ENCODE results near the gene ETV5.

Gene ETV5

DNA sequence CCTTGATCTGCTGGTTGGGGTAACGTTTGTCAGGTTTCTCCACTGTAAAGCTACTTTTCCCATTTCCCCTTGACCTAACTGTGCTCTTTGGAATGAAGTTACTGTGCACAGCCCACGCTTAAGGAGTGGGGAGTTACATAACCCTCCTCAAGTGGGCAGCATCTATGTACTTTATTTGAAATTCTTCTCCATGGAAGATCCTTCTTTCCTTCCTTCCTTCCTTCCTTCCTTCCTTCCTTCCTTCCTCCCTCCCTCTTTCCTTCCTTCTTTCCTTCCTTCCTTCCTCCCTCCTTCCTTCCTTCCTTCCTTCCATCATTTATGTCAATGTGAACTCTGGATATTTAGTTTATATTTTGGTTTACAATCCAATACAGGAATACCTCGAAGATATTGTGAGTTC lies 94.0 kb downstream of the ETV5 start:
- H3K4me1 ChIP-seq, result peaks cover 0 to 11% (median 0%) of the 10 kb centered on the region in 10 experiments; a peak in 3 of 20 replicates
- H3K9ac ChIP-seq, result no peak overlapping the region
- no peak overlapping the region for H3K27ac ChIP-seq
- H3K27me3 ChIP-seq, result no peaks in the 10 kb centered on the region
- H3K9me3 ChIP-seq (replicated peaks in 1 of 11), result peaks cover 23 to 45% (median 41%) of the 10 kb centered on the region in 11 experiments
- no peak for TF ChIP-seq Cebpa-rat (IDR thresholded peaks at IDR 0.05)
- H3K4me3 ChIP-seq, result no peak overlapping the region
- H3K4me2 ChIP-seq, result no peak overlapping the region
- H3K36me3 ChIP-seq, result peaks cover 0 to 13% (median 0%) of the 10 kb centered on the region in 11 experiments; a peak in 4 of 22 replicates
- H4K20me1 ChIP-seq, result no peaks in the 10 kb centered on the region

DNA sequence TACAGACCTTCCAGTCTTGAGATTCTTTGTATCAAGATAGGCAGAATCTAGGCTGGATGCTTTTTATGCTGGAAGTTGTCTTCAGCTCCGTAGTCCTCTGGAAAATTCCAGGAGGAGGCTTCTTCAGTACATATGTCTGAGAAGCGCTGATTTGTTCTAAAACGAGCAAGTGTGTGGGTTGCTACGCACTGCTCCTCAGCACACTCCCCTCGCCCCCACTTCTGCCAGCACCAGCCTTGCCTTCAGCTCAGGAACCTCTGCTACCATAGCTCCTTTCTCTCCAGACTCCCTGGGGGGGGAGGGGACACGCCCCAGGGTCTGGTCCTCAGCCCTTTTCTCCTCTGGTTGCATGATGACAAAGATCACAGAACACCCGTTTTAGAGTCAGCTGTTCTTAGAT lies 95.6 kb downstream of the ETV5 start:
- Histone ChIP-seq H3K36me3 (peaks cover 0 to 13% (median 0%) of the 10 kb centered on the region in 11 experiments; a peak in 4 of 22 replicates), H3K27me3 (no peaks in the 10 kb centered on the region), H3K4me1 (no peaks in the 10 kb centered on the region), H3K4me2 (no peak overlapping the region), H3K4me3 (no peak overlapping the region), H3K27ac (no peak overlapping the region), H3K9ac (no peak overlapping the region), H3K9me3 (replicated peaks in 1 of 11) (peaks cover 23 to 54% (median 41%) of the 10 kb centered on the region in 11 experiments), H4K20me1 (no peaks in the 10 kb centered on the region)
- no peak for TF ChIP-seq Cebpa-rat (IDR thresholded peaks at IDR 0.05)

- Histone ChIP-seq H4K20me1 (no peaks in the 10 kb centered on the region), H3K27me3 (no peaks in the 10 kb centered on the region), H3K36me3 (peaks cover 0 to 13% (median 0%) of the 10 kb centered on the region in 11 experiments; a peak in 4 of 22 replicates), H3K9ac (no peak overlapping the region), H3K27ac (no peak overlapping the region), H3K9me3 (replicated peaks in 1 of 11) (peaks cover 20 to 47% (median 32%) of the 10 kb centered on the region in 11 experiments), H3K4me3 (no peak overlapping the region), H3K4me1 (no peaks in the 10 kb centered on the region), H3K4me2 (no peak overlapping the region)
- no peak for TF ChIP-seq Cebpa-rat (IDR thresholded peaks at IDR 0.05)
Observed at GRCh38 chr3:186012137-186012536, 96.8 kb downstream of the ETV5 start.

DNA sequence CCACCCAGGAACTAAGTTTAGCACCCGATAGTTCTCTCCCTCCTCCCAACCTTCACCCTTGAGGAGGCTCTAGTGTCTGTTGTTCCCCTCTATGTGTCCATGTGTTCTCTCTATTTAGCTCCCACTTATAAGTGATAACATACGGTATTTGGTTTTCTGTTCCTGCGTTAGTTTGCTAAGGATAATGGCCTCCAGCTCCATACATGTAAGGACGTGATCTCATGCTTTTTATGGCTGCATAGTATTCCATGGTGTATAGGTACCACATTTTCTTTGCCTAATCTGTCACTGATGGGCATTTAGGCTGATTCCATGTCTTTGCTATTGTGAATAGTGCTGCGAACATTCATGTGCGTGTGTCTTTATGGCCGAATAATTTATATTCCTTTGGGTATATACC lies 104.2 kb downstream of the ETV5 start:
- TF ChIP-seq Cebpa-rat (IDR thresholded peaks at IDR 0.05), result no peak
- no peaks in the 10 kb centered on the region for H3K36me3 ChIP-seq
- no peak overlapping the region for H3K9ac ChIP-seq
- no peaks in the 10 kb centered on the region for H4K20me1 ChIP-seq
- no peak overlapping the region for H3K27ac ChIP-seq
- no peaks in the 10 kb centered on the region for H3K4me1 ChIP-seq
- H3K27me3 ChIP-seq, result no peaks in the 10 kb centered on the region
- H3K4me2 ChIP-seq, result no peak overlapping the region
- H3K4me3 ChIP-seq, result no peak overlapping the region
- peaks cover 0 to 16% (median 0%) of the 10 kb centered on the region in 11 experiments; a peak in 2 of 22 replicates for H3K9me3 ChIP-seq (replicated peaks in 1 of 11)

DNA sequence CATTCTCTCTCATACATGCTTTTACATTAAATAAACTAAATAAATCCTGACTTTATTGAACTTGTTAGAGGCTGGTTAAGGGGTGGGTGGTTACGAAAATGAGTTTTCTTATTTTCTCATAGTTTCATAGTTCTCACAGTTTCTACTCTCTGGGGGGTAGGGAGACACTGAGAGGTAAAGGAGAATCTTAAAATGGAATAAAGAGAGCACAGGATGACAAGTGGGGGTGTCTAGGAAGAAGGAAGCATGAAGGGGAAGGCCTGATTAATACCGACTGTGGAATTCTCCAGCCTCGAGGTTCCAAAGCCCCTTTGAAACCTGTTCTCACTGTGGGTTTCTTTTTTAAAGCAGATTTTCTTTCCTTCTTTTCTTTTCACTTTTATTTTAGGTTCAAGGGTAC lies 104.7 kb downstream of the ETV5 start:
- Histone ChIP-seq H3K36me3 (no peaks in the 10 kb centered on the region), H3K9me3 (replicated peaks in 1 of 11) (peaks cover 0 to 12% (median 0%) of the 10 kb centered on the region in 11 experiments; a peak in 2 of 22 replicates), H3K4me2 (no peak overlapping the region), H3K27me3 (no peaks in the 10 kb centered on the region), H3K4me3 (no peak overlapping the region), H4K20me1 (no peaks in the 10 kb centered on the region), H3K4me1 (no peaks in the 10 kb centered on the region), H3K9ac (no peak overlapping the region), H3K27ac (no peak overlapping the region)
- no peak for TF ChIP-seq Cebpa-rat (IDR thresholded peaks at IDR 0.05)

GRCh38 chr3:186003610-186004009 lies 105.3 kb downstream of the ETV5 start:
- H3K4me2 ChIP-seq, result no peak overlapping the region
- TF ChIP-seq Cebpa-rat (IDR thresholded peaks at IDR 0.05), result no peak

DNA sequence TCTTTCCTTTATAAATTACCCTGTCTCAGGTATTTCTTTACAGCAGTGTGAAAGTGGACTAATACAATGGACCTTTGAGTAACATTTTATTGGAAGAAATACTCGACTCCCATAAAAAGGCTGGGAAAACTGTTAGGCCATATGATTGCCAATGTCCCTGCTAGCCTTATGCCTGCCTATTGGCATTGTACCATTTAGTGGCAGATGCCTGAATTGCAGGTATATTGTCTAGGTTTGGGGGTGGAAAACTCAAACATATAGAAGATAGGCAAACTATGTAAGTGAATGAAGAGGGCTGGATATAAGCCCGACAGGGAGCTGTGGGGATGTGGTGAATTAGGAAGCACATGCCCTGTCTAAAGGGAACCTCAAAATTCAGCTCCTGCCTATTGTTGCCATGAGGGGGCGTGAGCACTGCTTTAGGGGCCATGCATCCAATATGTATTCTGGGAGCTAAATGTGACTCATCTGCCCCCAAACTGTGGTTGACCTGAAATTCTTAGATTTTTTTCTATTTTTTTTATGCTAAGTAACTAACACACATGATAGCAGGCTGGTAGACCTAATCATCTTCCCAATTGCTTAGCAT lies 105.9 kb downstream of the ETV5 start:
- Histone ChIP-seq H3K4me3 (no peak overlapping the region), H3K9me3 (replicated peaks in 1 of 11) (peaks cover 0 to 4% (median 0%) of the 10 kb centered on the region in 11 experiments; a peak in 1 of 22 replicates), H3K36me3 (no peaks in the 10 kb centered on the region), H3K27me3 (no peaks in the 10 kb centered on the region), H3K9ac (no peak overlapping the region), H3K4me1 (no peaks in the 10 kb centered on the region), H3K4me2 (no peak overlapping the region), H3K27ac (no peak overlapping the region), H4K20me1 (no peaks in the 10 kb centered on the region)
- TF ChIP-seq Cebpa-rat (IDR thresholded peaks at IDR 0.05), result no peak

More at GRCh38 chr3:186003610-186004009, 105.3 kb downstream of the ETV5 start:
- Histone ChIP-seq H3K36me3 (no peaks in the 10 kb centered on the region), H3K27ac (no peak overlapping the region), H3K4me3 (no peak overlapping the region), H4K20me1 (no peaks in the 10 kb centered on the region), H3K4me1 (no peaks in the 10 kb centered on the region), H3K9me3 (replicated peaks in 1 of 11) (peaks cover 0 to 7% (median 0%) of the 10 kb centered on the region in 11 experiments; a peak in 2 of 22 replicates), H3K9ac (no peak overlapping the region), H3K27me3 (no peaks in the 10 kb centered on the region)

- Histone ChIP-seq H3K4me2 (no peak overlapping the region), H3K27me3 (no peaks in the 10 kb centered on the region), H3K4me1 (no peaks in the 10 kb centered on the region), H3K9me3 (replicated peaks in 1 of 11) (peaks cover 0 to 4% (median 0%) of the 10 kb centered on the region in 11 experiments; a peak in 1 of 22 replicates), H3K9ac (no peak overlapping the region), H3K27ac (no peak overlapping the region), H3K4me3 (no peak overlapping the region), H4K20me1 (no peaks in the 10 kb centered on the region), H3K36me3 (no peaks in the 10 kb centered on the region)
- TF ChIP-seq Cebpa-rat (IDR thresholded peaks at IDR 0.05), result no peak
Observed at GRCh38 chr3:186001842-186002241, 107.0 kb downstream of the ETV5 start.

DNA sequence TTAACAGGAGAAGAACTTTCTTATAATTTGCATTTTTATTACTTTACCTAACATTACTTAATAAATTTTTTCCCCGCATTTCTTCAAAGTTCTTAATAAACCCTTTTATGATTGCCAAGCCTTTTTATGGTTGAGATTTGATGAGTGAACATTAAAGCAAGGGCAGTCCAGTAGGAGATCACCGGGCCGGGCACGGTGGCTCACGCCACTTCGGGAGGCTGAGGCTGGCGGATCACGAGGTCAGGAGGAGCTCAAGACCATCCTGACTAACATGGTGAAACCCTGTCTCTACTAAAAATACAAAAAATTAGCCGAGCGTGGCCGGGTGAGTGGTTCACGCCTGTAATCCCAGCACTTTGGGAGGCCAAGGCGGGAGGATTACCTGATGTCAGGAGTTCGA lies 109.7 kb downstream of the ETV5 start:
- H3K9me3 ChIP-seq (replicated peaks in 1 of 11), result peaks cover 0 to 4% (median 0%) of the 10 kb centered on the region in 11 experiments; a peak in 1 of 22 replicates
- H3K4me2 ChIP-seq, result no peak overlapping the region
- no peaks in the 10 kb centered on the region for H3K36me3 ChIP-seq
- H3K27ac ChIP-seq, result no peak overlapping the region
- TF ChIP-seq Cebpa-rat (IDR thresholded peaks at IDR 0.05), result no peak
- H3K4me1 ChIP-seq, result peaks cover 0 to under 1% (median 0%) of the 10 kb centered on the region in 10 experiments; a peak in 4 of 20 replicates
- no peaks in the 10 kb centered on the region for H3K27me3 ChIP-seq
- H3K4me3 ChIP-seq, result no peak overlapping the region
- no peaks in the 10 kb centered on the region for H4K20me1 ChIP-seq
- H3K9ac ChIP-seq, result no peak overlapping the region

- Histone ChIP-seq H3K4me3 (no peak overlapping the region), H3K4me1 (peaks cover 0 to 12% (median 9%) of the 10 kb centered on the region in 10 experiments; a peak in 11 of 20 replicates), H3K9ac (no peak overlapping the region), H3K4me2 (no peak overlapping the region), H3K27ac (no peak overlapping the region), H3K36me3 (no peaks in the 10 kb centered on the region), H3K27me3 (no peaks in the 10 kb centered on the region), H3K9me3 (replicated peaks in 1 of 11) (peaks cover 0 to 4% (median 0%) of the 10 kb centered on the region in 11 experiments; a peak in 1 of 22 replicates), H4K20me1 (no peaks in the 10 kb centered on the region)
- no peak for TF ChIP-seq Cebpa-rat (IDR thresholded peaks at IDR 0.05)
Observed at GRCh38 chr3:185998136-185998535, 110.8 kb downstream of the ETV5 start.

Data from BLaER1 treated with 17β-estradiol and CSF1 and Interleukin-3, amounts not matched to agents 10 nM and 100 nM (cell line).